ENCODE data around the gene DPP4. TPM values are rescaled to one million over a fixed set of nuclear protein-coding genes. Genes with fewer than 3 reads are reported as not detected.

The DPP4 gene
- total RNA-seq, 2 experiments from 2014 or later: not detected

GRCh38 chr2:162061021-162061420 lies 13.0 kb downstream of the DPP4 start:
- intact Hi-C loops (cut with micrococcal nuclease; ENCODE audit: unreplicated experiment): no loop called here
- BruUV-seq (replicated peaks): no TSS peak
- no peaks in the 10 kb centered on the region for H3K9me2 ChIP-seq (ENCODE audit: insufficient read depth, low read length)
- no peak overlapping the region for H3K4me3 ChIP-seq (ENCODE audit: low read depth, low read length, poor library complexity, severe bottlenecking)
- H3K36me3 ChIP-seq (ENCODE audit: insufficient read depth, low read length): no peaks in the 10 kb centered on the region
- H3K9me3 ChIP-seq (ENCODE audit: low read length): peaks cover 4% of the 10 kb centered on the region; the same call in 1 of the 2 replicates
- POLR2A ChIA-PET: interaction anchor here (0.6 to 1.0 kb wide), 6 partner anchors 12 to 850 kb away, joined by 3 to 6 read pairs (median 3); no protein-coding TSS in a partner anchor
- H4K20me1 ChIP-seq (ENCODE audit: insufficient read depth, low read length): no peaks in the 10 kb centered on the region
- H3K4me1 ChIP-seq (ENCODE audit: insufficient read depth, low read length, poor library complexity, severe bottlenecking): peaks cover 6% of the 10 kb centered on the region
- CTCF ChIA-PET (ENCODE audit: unreplicated experiment): no interaction called here
- no peaks in the 10 kb centered on the region for H3K79me2 ChIP-seq (ENCODE audit: insufficient read depth, low read depth, low read length)
- no peak for DNase-seq (ENCODE audit: low spot score)
- TF ChIP-seq CTCF (conservative IDR thresholded peaks at IDR 0.05; ENCODE audit: low read length): no peak
- no peak for TF ChIP-seq EZH2phosphoT487 (IDR thresholded peaks at IDR 0.05; ENCODE audit: borderline replicate concordance, low read depth, low read length)
- H2AFZ ChIP-seq (ENCODE audit: low read length): no peak overlapping the region
- H3K27ac ChIP-seq (ENCODE audit: low read depth, low read length, poor library complexity, severe bottlenecking): no peak overlapping the region
- H3K4me2 ChIP-seq (ENCODE audit: low read length): no peak overlapping the region

GRCh38 chr2:162060532-162060931 lies 13.5 kb downstream of the DPP4 start:
- H3K36me3 ChIP-seq (ENCODE audit: insufficient read depth, low read length): no peaks in the 10 kb centered on the region
- no peak overlapping the region for H3K27ac ChIP-seq (ENCODE audit: low read depth, low read length, poor library complexity, severe bottlenecking)
- intact Hi-C loops (cut with micrococcal nuclease; ENCODE audit: unreplicated experiment): no loop called here
- H4K20me1 ChIP-seq (ENCODE audit: insufficient read depth, low read length): no peaks in the 10 kb centered on the region
- CTCF ChIA-PET (ENCODE audit: unreplicated experiment): no interaction called here
- no TSS peak for BruUV-seq (replicated peaks)
- H3K9me2 ChIP-seq (ENCODE audit: insufficient read depth, low read length): no peaks in the 10 kb centered on the region
- H3K79me2 ChIP-seq (ENCODE audit: insufficient read depth, low read depth, low read length): no peaks in the 10 kb centered on the region
- DNase-seq (ENCODE audit: low spot score): no peak
- TF ChIP-seq CTCF (conservative IDR thresholded peaks at IDR 0.05; ENCODE audit: low read length): no peak
- no peak for TF ChIP-seq EZH2phosphoT487 (IDR thresholded peaks at IDR 0.05; ENCODE audit: borderline replicate concordance, low read depth, low read length)
- H3K4me3 ChIP-seq (ENCODE audit: low read depth, low read length, poor library complexity, severe bottlenecking): no peak overlapping the region
- peaks cover 6% of the 10 kb centered on the region for H3K4me1 ChIP-seq (ENCODE audit: insufficient read depth, low read length, poor library complexity, severe bottlenecking)
- H3K9me3 ChIP-seq (ENCODE audit: low read length): peaks cover 4% of the 10 kb centered on the region; the same call in 1 of the 2 replicates
- H2AFZ ChIP-seq (ENCODE audit: low read length): no peak overlapping the region
- POLR2A ChIA-PET: interaction anchor here (0.6 to 1.0 kb wide), 4 partner anchors 12 to 482 kb away, joined by 3 to 6 read pairs (median 4); no protein-coding TSS in a partner anchor
- H3K4me2 ChIP-seq (ENCODE audit: low read length): no peak overlapping the region

- no peaks in the 10 kb centered on the region for H3K36me3 ChIP-seq (ENCODE audit: insufficient read depth, low read length)
- BruUV-seq (replicated peaks): no TSS peak
- H4K20me1 ChIP-seq (ENCODE audit: insufficient read depth, low read length): no peaks in the 10 kb centered on the region
- intact Hi-C loops (cut with micrococcal nuclease; ENCODE audit: unreplicated experiment): no loop called here
- TF ChIP-seq CTCF (conservative IDR thresholded peaks at IDR 0.05; ENCODE audit: low read length) (no peak), EZH2phosphoT487 (IDR thresholded peaks at IDR 0.05; ENCODE audit: borderline replicate concordance, low read depth, low read length) (no peak)
- POLR2A ChIA-PET: no interaction called here
- no peak overlapping the region for H3K27ac ChIP-seq (ENCODE audit: low read depth, low read length, poor library complexity, severe bottlenecking)
- H3K4me1 ChIP-seq (ENCODE audit: insufficient read depth, low read length, poor library complexity, severe bottlenecking): peaks cover 6% of the 10 kb centered on the region
- H3K79me2 ChIP-seq (ENCODE audit: insufficient read depth, low read depth, low read length): no peaks in the 10 kb centered on the region
- peaks cover 4% of the 10 kb centered on the region; the same call in 1 of the 2 replicates for H3K9me3 ChIP-seq (ENCODE audit: low read length)
- no peak overlapping the region for H2AFZ ChIP-seq (ENCODE audit: low read length)
- CTCF ChIA-PET (ENCODE audit: unreplicated experiment): no interaction called here
- H3K4me3 ChIP-seq (ENCODE audit: low read depth, low read length, poor library complexity, severe bottlenecking): no peak overlapping the region
- H3K4me2 ChIP-seq (ENCODE audit: low read length): no peak overlapping the region
- DNase-seq (ENCODE audit: low spot score): no peak
- H3K9me2 ChIP-seq (ENCODE audit: insufficient read depth, low read length): no peaks in the 10 kb centered on the region
Measured at GRCh38 chr2:162058973-162059668, 14.9 kb downstream of the DPP4 start.

All from OCI-LY7 (cell line).